ENCODE data around the gene MSRB2.

DNA sequence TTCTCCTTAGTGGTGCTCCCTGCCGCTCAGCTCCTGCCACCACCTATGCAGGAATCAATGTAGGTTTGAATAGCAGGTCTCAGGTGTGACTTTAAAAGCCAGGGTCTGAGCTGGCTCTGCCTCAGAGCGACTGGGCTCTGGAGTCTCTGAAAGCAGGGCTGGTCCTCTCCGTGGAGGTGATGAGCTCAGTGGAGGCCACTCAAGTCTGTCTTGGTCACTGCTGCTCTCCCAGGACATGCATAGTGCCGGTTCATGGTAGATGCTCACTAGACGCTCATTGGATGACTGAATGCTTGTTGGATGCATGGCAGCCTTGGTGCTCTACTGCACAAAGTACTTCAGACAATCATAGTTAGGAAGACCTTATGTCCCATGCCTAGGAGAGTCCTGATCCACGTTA, 51.7 kb downstream of the MSRB2 start:
- TF ChIP-seq, protein P1, sequence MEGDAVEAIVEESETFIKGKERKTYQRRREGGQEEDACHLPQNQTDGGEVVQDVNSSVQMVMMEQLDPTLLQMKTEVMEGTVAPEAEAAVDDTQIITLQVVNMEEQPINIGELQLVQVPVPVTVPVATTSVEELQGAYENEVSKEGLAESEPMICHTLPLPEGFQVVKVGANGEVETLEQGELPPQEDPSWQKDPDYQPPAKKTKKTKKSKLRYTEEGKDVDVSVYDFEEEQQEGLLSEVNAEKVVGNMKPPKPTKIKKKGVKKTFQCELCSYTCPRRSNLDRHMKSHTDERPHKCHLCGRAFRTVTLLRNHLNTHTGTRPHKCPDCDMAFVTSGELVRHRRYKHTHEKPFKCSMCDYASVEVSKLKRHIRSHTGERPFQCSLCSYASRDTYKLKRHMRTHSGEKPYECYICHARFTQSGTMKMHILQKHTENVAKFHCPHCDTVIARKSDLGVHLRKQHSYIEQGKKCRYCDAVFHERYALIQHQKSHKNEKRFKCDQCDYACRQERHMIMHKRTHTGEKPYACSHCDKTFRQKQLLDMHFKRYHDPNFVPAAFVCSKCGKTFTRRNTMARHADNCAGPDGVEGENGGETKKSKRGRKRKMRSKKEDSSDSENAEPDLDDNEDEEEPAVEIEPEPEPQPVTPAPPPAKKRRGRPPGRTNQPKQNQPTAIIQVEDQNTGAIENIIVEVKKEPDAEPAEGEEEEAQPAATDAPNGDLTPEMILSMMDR (IDR thresholded peaks at IDR 0.05) = no peak
- no peak for TF ChIP-seq POLR2A (IDR thresholded peaks at IDR 0.05)
